HUES48 (cell line): ENCODE data around the gene SCARF2.
"Not testable (repeated sequence)": the region's sequence is repeated elsewhere in the genome, so short reads cannot be mapped to it uniquely, and the experiment has no call there.

Source experiments
- H3K27ac ChIP-seq: one replicate; pipeline ENCODE4 v1.7.0; 2013; ENCODE audit warnings: low read depth, low read length, inconsistent platforms
- H3K27me3 ChIP-seq: 2 replicates; pipeline ENCODE4 v1.6.1; 2013; ENCODE audit warnings: mild to moderate bottlenecking, low read length; ENCODE audit not compliant: control insufficient read depth, insufficient read depth
- H3K36me3 ChIP-seq: 2 replicates; pipeline ENCODE4 v1.6.1; 2013; ENCODE audit warnings: low read length; ENCODE audit not compliant: control insufficient read depth, insufficient read depth
- H3K4me1 ChIP-seq: 2 replicates; pipeline ENCODE4 v1.6.1; 2013; ENCODE audit warnings: mild to moderate bottlenecking, low read length; ENCODE audit not compliant: control insufficient read depth, insufficient read depth
- H3K4me3 ChIP-seq: 2 replicates; pipeline ENCODE4 v1.5.1; 2013; ENCODE audit warnings: mild to moderate bottlenecking, low read depth, low read length
- H3K9ac ChIP-seq: 2 replicates; pipeline ENCODE4 v1.6.1; 2013; ENCODE audit warnings: mild to moderate bottlenecking, low read depth, low read length, moderate library complexity
- H3K9me3 ChIP-seq: 2 replicates; pipeline ENCODE4 v1.6.1; 2013; ENCODE audit warnings: low read length; ENCODE audit not compliant: control insufficient read depth, insufficient read depth

The SCARF2 gene

DNA sequence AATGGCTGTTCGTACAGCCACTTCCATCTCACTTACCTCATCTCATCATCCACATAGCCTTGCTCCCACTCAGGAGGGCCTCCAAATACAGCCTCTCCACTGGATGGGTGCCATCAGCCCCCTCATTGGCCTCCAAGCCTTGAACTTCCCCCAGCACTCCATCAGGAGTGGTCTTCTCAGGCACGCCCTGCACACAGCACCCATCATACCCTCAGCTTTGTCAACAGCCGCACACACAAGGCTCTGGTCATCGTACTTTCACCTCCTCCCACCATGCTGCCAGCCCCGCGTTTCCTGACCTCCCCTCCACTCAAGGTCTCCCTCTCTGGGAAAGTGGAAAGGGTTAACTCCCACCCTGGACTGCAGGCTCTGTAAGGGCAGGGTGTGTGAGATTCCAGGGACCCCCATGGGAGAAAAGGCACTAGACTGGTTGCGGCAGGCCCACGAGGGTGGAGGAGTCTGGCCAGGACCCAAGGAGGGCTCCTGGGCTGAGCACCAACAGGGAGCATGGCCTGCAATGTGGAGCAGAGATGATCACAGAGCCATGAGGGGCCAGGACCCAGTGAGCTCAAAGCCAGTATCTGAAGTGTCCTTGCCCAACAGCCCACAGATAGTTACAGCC, 21.0 kb upstream of the SCARF2 start:
- Histone ChIP-seq H3K36me3 (no peaks in the 10 kb centered on the region), H3K27ac (no peak overlapping the region), H3K9me3 (no peaks in the 10 kb centered on the region), H3K9ac (no peak overlapping the region), H3K27me3 (peaks cover 3% of the 10 kb centered on the region; the same call in 1 of the 2 replicates), H3K4me1 (peaks cover 4% of the 10 kb centered on the region; the same call in 1 of the 2 replicates), H3K4me3 (no peak overlapping the region)

DNA sequence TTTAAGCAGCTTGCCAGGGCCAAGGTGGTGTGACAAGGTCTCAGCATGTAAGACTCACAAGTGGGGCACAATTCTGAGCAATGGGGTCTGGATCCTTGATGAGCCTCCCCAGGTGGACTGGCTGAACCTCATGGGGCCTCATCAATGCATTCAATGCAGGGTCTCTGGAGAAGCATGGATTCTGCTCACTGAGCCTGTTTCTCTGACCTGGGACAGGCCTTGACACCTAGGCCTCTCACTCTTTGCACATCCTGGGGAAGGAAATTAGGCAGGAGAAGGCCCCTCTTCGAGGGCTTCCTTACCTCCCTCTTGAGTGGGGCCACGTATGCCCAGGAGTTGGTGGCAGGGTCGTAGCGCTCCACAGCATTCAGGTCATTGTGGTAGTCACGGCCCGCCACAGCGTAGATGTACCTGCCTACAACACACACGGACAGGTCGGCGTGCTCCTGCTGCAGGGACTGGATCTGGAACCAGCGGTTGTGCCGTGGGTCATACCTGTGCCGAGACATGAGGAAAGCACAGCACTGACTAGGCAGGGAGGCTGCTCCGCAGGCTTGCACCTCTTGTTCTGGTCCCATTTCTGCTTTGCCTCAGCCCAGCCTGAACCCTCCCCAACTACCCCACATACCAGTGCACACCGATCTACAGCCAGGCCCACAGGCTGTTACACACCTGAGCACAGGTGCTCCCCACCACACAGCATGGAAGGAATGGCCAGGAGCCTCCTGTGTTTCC, 20.0 kb upstream of the SCARF2 start:
- H3K4me3 ChIP-seq: no peak overlapping the region
- H3K27ac ChIP-seq: no peak overlapping the region
- peaks cover 3% of the 10 kb centered on the region; the same call in 1 of the 2 replicates for H3K27me3 ChIP-seq
- H3K9ac ChIP-seq: no peak overlapping the region
- H3K9me3 ChIP-seq: no peaks in the 10 kb centered on the region
- H3K36me3 ChIP-seq: no peaks in the 10 kb centered on the region
- peaks cover 4% of the 10 kb centered on the region; the same call in 1 of the 2 replicates for H3K4me1 ChIP-seq

GRCh38 chr22:20456722-20457076, 19.1 kb upstream of the SCARF2 start:
- no peak overlapping the region for H3K9ac ChIP-seq
- H3K36me3 ChIP-seq: no peaks in the 10 kb centered on the region
- H3K4me1 ChIP-seq: peaks cover 4% of the 10 kb centered on the region; the same call in 1 of the 2 replicates
- no peaks in the 10 kb centered on the region for H3K9me3 ChIP-seq
- H3K4me3 ChIP-seq: no peak overlapping the region
- H3K27me3 ChIP-seq: peaks cover 3% of the 10 kb centered on the region; the same call in 1 of the 2 replicates
- H3K27ac ChIP-seq: no peak overlapping the region

GRCh38 chr22:20456064-20456721, 18.6 kb upstream of the SCARF2 start:
- Histone ChIP-seq H3K9me3 (no peaks in the 10 kb centered on the region), H3K36me3 (no peaks in the 10 kb centered on the region), H3K4me1 (peaks cover 4% of the 10 kb centered on the region; the same call in 1 of the 2 replicates), H3K9ac (no peak overlapping the region), H3K4me3 (no peak overlapping the region), H3K27ac (no peak overlapping the region), H3K27me3 (peaks cover 3% of the 10 kb centered on the region; the same call in 1 of the 2 replicates)

DNA sequence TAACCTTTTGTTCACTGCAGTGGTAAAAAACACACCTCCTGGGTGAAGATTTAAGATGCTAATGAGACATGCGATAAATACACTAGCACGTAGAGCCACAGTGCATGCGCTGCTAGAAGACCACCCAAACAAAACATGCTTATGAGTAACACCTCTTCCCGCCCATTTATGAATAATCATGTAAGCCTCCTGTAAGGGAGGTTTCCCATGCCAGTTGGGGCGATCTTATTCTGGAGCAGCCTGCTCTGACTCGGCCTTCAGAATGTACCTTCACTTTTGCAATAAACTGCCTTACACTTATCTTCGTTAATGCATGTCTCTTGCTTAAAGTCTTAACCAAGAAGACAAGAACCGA, 18.1 kb upstream of the SCARF2 start:
- Histone ChIP-seq H3K36me3 (no peaks in the 10 kb centered on the region), H3K4me3 (no peak overlapping the region), H3K9ac (no peak overlapping the region), H3K27ac (no peak overlapping the region), H3K9me3 (no peaks in the 10 kb centered on the region), H3K27me3 (peaks cover 3% of the 10 kb centered on the region; the same call in 1 of the 2 replicates), H3K4me1 (peaks cover 4% of the 10 kb centered on the region; the same call in 1 of the 2 replicates)

DNA sequence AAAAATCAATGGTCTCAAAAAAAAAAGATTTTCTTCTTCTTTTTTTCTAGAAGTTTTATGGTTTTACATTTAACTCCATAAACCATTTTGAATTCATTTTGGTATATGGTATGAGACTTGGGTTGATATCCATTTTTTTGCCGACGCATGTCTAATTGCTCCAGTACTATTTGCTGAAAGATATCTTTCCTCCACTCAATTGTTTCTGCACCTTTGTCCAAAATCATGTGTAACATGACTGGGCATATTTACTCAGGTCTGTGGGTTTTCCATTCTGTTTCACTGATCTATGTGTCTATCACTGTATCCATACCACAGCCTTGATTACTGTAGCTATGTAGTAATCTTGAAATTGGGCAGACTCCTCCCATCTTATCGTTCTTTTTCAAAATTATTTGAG, 15.6 kb upstream of the SCARF2 start:
- H3K9ac ChIP-seq: no peak overlapping the region
- peaks cover 4% of the 10 kb centered on the region; the same call in 1 of the 2 replicates for H3K4me1 ChIP-seq
- no peaks in the 10 kb centered on the region for H3K36me3 ChIP-seq
- no peaks in the 10 kb centered on the region for H3K9me3 ChIP-seq
- H3K4me3 ChIP-seq: no peak overlapping the region
- H3K27ac ChIP-seq: no peak overlapping the region
- peaks cover 3% of the 10 kb centered on the region; the same call in 1 of the 2 replicates for H3K27me3 ChIP-seq

DNA sequence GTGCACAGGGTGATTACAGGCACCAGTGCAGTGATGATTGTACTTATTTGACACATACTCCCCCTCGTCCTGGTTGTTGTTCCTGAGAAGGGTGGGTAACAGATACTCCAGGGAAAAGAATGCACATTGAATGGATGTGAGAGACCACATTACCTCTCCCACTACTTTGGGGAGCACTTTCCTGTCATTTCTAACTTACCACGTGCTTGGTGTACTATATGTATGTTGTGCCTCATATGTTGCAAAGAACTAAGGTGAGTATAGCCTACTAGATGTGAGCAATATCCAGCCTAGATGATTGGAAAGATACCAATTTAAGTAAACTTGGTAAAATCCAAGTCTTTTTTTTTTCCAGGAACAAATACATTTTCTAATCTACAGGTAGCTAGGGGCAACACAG, 14.3 kb upstream of the SCARF2 start:
- no peaks in the 10 kb centered on the region for H3K36me3 ChIP-seq
- no peak overlapping the region for H3K27ac ChIP-seq
- H3K4me3 ChIP-seq: no peak overlapping the region

GRCh38 chr22:20451129-20451778, 13.6 kb upstream of the SCARF2 start:
- H3K27ac ChIP-seq, H3K4me3 ChIP-seq, H3K4me1 ChIP-seq, H3K27me3 ChIP-seq, H3K9ac ChIP-seq, H3K36me3 ChIP-seq, H3K9me3 ChIP-seq: not testable (repeated sequence)

More for the DNA sequence above, 14.3 kb upstream of the SCARF2 start:
- Histone ChIP-seq H3K9me3 (no peaks in the 10 kb centered on the region), H3K9ac (no peak overlapping the region), H3K27me3 (peaks cover 3% of the 10 kb centered on the region; the same call in 1 of the 2 replicates), H3K4me1 (peaks cover 4% of the 10 kb centered on the region; the same call in 1 of the 2 replicates)

GRCh38 chr22:20450551-20450906, 12.9 kb upstream of the SCARF2 start:
- Histone ChIP-seq H3K9ac (no peak overlapping the region), H3K9me3 (no peaks in the 10 kb centered on the region), H3K4me1 (no peaks in the 10 kb centered on the region), H3K27me3 (no peaks in the 10 kb centered on the region), H3K36me3 (no peaks in the 10 kb centered on the region), H3K27ac (no peak overlapping the region), H3K4me3 (no peak overlapping the region)

- Histone ChIP-seq H3K27me3 (no peaks in the 10 kb centered on the region), H3K9ac (no peak overlapping the region), H3K36me3 (no peaks in the 10 kb centered on the region), H3K9me3 (no peaks in the 10 kb centered on the region), H3K27ac (no peak overlapping the region), H3K4me1 (no peaks in the 10 kb centered on the region), H3K4me3 (no peak overlapping the region)
Observed at GRCh38 chr22:20449819-20450550, 12.4 kb upstream of the SCARF2 start.
